DND-41 (cell line): ENCODE results near the gene TMEM266.

Experiments used
- CTCF ChIP-seq: IDR thresholded peaks from 2 replicates; pipeline ENCODE4 v1.5.1; 2012; ENCODE audit warnings: borderline replicate concordance, low read length, moderate library complexity, mild to moderate bottlenecking; ENCODE audit not compliant: poor library complexity, severe bottlenecking; ENCODE audit errors: extremely low read depth
- EZH2 ChIP-seq: IDR thresholded peaks from 3 replicates; pipeline ENCODE4 v1.6.1; 2012; ENCODE audit warnings: borderline replicate concordance, low read depth, mild to moderate bottlenecking, moderate library complexity, low read length, inconsistent platforms; ENCODE audit not compliant: severe bottlenecking

- TF ChIP-seq CTCF (no peak), EZH2 (no peak)
Observed at GRCh38 chr15:76035593-76035992, 24.2 kb upstream of the TMEM266 start.
